Esophagus muscularis mucosa (tissue), 4 donors: ENCODE measurements around the gene MRPS2. TPM values are rescaled to one million over a fixed set of nuclear protein-coding genes. Genes with fewer than 3 reads are reported as not detected.

ENCODE experiments used
- DNase-seq: peaks from one replicate; pipeline ENCODE4 v3.0.0-alpha.2; 2017; ENCODE audit errors: extremely low spot score
- H3K27ac ChIP-seq, 4 donors: fragments of 200-600 bp; sonication (generic); replicated peaks in 1 of 4; 1 replicate in 3 of 4; 2 replicates in 1 of 4; pipeline ENCODE4 v1.5.1; 2016 to 2019; ENCODE audit warnings: mild to moderate bottlenecking in 1 of 4
- H3K27me3 ChIP-seq, 4 donors: fragments of 200-600 bp; sonication (generic); one replicate each; pipeline versions ENCODE4 v1.5.1 to v1.6.0; 2016 to 2019
- H3K36me3 ChIP-seq, 4 donors: fragments of 200-600 bp; sonication (generic); one replicate each; pipeline ENCODE4 v1.5.1; 2016 to 2019
- H3K4me1 ChIP-seq, 4 donors: fragments of 200-600 bp; sonication (generic); one replicate each; pipeline ENCODE4 v1.5.1; 2016 to 2019
- H3K4me3 ChIP-seq, 4 donors: fragments of 200-600 bp; sonication (generic); 1 replicate in 2 of 4; 2 replicates in 2 of 4; pipeline ENCODE4 v1.5.1; 2016 to 2019; ENCODE audit warnings: mild to moderate bottlenecking in 4 of 4, moderate library complexity in 1 of 4
- H3K9me3 ChIP-seq, 4 donors: fragments of 200-600 bp; sonication (generic); 1 replicate in 3 of 4; 2 replicates in 1 of 4; pipeline ENCODE4 v1.5.1; 2016 to 2019
- EP300 ChIP-seq: sonication (generic); formaldehyde crosslinking; IDR thresholded peaks from one replicate; pipeline ENCODE4 v1.6.1; 2017; ENCODE audit warnings: antibody characterized with exemption
- POLR2A ChIP-seq: fragments of 450-650 bp; IDR thresholded peaks from one replicate; pipeline ENCODE4 v1.6.1; 2017; ENCODE audit warnings: antibody characterized with exemption, moderate library complexity, mild to moderate bottlenecking, low read depth
- POLR2AphosphoS5 ChIP-seq, 2 donors: sonication (generic); formaldehyde crosslinking; IDR thresholded peaks; one replicate each; pipeline ENCODE4 v1.6.1; 2017; ENCODE audit warnings: antibody characterized with exemption in 2 of 2
- WGBS: methylation state at CpG from one replicate; pipeline ENCODE4 v1.1.5; 2018; 5-methylcytosine and 5-hydroxymethylcytosine counted together
- intact Hi-C: fragments of 100-400 bp; cut with DNase I; formaldehyde crosslinking; loops from one replicate; pipeline ENCODE4 v1.15.1; 2023
- total RNA-seq, 4 donors: library from RNA; depleted of rRNA; stranded (reverse); fragments of >200 nt; gene quantifications; one replicate each; pipeline versions ENCODE4 v1.1.0 to v1.2.1, GENCODE V29; 2016
- TF ChIP-seq, protein P1 (sequence below), 3 experiments: fragments of 200-600 bp in 2 of 3; fragments of 450-650 bp in 1 of 3; sonication (generic) in 2 of 3; IDR thresholded peaks; one replicate each; pipeline ENCODE4 v1.5.1; 2017 to 2019; ENCODE audit warnings: antibody characterized with exemption in 3 of 3, mild to moderate bottlenecking in 2 of 3, moderate library complexity in 1 of 3

MRPS2 gene
- total RNA-seq, 4 donors from 2014 or later = 19.5 to 47.3 (median 37.9) TPM

DNA sequence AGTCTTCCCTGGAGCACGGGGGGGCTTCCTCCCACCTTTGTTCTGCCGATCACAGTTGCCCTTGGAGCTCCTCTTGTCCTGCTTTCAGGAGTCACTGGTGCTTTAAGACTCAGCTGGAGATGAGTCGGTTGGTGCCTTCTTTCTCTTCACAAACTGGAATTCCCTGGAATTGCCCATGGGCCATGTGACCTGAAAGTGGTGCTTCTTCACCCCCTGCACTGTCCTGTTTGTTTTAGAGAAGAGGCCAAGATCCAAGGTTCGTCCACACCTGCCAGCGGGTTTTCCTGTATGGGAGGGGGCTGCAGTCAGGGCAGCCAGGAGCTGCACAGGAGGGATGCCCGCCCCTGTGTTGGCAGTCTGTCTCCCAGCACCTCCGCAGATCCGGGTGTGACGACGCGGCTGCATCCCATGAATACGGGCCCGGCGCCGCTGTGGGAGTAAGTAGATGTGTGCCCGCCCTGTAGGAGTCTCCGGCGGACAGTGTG is 9.5 kb upstream of the MRPS2 start:
- Histone ChIP-seq H3K27ac (no peak overlapping the region), H3K4me3 (no peak overlapping the region), H3K27me3 (no peaks in the 10 kb centered on the region), H3K9me3 (no peaks in the 10 kb centered on the region), H3K36me3 (peaks cover 6 to 56% (median 40%) of the 10 kb centered on the region in 4 donors), H3K4me1 (no peaks in the 10 kb centered on the region)
- WGBS = 77% methylated on average over 14 of the region's 18 CpGs
- TF ChIP-seq POLR2AphosphoS5 (IDR thresholded peaks at IDR 0.05) = no peak
- TF ChIP-seq POLR2A = no peak
- intact Hi-C loops = no loop called here
- DNase-seq = no peak

- 80% methylated on average over 4 of the region's 4 CpGs for WGBS
Observed at GRCh38 chr9:135491764-135492163, 8.7 kb upstream of the MRPS2 start.

GRCh38 chr9:135492886-135493669 is 7.4 kb upstream of the MRPS2 start:
- intact Hi-C loops = no loop called here

More at GRCh38 chr9:135491764-135492163, 8.7 kb upstream of the MRPS2 start:
- peaks cover 3 to 48% (median 32%) of the 10 kb centered on the region in 4 donors for H3K36me3 ChIP-seq
- TF ChIP-seq EP300 (no peak), POLR2AphosphoS5 (IDR thresholded peaks at IDR 0.05) (no peak), POLR2A (no peak)
- TF ChIP-seq, protein P1, sequence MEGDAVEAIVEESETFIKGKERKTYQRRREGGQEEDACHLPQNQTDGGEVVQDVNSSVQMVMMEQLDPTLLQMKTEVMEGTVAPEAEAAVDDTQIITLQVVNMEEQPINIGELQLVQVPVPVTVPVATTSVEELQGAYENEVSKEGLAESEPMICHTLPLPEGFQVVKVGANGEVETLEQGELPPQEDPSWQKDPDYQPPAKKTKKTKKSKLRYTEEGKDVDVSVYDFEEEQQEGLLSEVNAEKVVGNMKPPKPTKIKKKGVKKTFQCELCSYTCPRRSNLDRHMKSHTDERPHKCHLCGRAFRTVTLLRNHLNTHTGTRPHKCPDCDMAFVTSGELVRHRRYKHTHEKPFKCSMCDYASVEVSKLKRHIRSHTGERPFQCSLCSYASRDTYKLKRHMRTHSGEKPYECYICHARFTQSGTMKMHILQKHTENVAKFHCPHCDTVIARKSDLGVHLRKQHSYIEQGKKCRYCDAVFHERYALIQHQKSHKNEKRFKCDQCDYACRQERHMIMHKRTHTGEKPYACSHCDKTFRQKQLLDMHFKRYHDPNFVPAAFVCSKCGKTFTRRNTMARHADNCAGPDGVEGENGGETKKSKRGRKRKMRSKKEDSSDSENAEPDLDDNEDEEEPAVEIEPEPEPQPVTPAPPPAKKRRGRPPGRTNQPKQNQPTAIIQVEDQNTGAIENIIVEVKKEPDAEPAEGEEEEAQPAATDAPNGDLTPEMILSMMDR (IDR thresholded peaks at IDR 0.05) = no peak
- no peak overlapping the region for H3K27ac ChIP-seq
- no peaks in the 10 kb centered on the region for H3K4me1 ChIP-seq
- H3K4me3 ChIP-seq = no peak overlapping the region
- no peaks in the 10 kb centered on the region for H3K9me3 ChIP-seq
- intact Hi-C loops = no loop called here
- no peak for DNase-seq
- no peaks in the 10 kb centered on the region for H3K27me3 ChIP-seq

DNA sequence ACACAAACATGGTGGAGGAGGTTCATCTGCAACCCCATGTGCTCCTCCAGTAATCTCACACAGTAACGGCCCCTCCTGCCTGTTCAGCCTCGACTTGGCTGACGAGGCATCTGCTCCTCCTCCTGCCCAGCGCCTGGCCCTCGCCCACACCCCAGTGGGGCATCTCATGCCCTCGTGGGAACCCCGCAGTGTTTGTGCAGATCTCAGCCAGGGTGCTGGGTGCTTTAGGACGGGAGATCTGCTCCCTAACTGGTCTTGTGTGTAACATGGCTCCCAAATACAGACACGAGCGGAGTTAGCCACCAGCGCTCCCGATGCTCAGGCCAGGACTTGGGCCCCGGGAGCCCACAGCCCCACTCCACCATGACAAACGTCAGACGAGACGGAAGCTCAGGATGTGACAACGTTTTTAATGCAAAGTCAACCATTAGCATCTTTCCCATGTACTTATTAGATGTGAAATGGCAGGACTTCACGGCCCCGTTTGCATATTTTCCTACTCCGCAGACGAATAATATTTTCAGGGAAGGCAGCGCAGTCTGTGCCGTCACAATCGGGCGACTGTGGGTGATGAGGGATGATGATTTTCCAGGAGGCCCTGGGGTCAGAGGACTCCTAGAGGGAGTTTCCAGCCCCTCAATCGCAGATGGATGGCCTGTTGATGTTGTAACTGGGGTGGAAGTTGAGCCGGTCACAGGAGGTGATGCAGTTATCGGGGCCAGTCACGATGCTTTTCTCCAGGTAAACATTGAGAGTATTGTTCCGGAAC is 5.5 kb upstream of the MRPS2 start:
- WGBS = 89% methylated on average over 27 of the region's 30 CpGs
- Histone ChIP-seq H3K9me3 (no peaks in the 10 kb centered on the region), H3K4me3 (no peak overlapping the region), H3K4me1 (peaks cover 7 to 10% (median 8%) of the 10 kb centered on the region in 4 donors), H3K27me3 (no peaks in the 10 kb centered on the region), H3K36me3 (peaks cover 0 to 16% (median 3%) of the 10 kb centered on the region in 4 donors), H3K27ac (no peak overlapping the region)
- intact Hi-C loops = no loop called here
- no peak for TF ChIP-seq POLR2A
- TF ChIP-seq POLR2AphosphoS5 (IDR thresholded peaks at IDR 0.05) = no peak
- no peak for DNase-seq

More at GRCh38 chr9:135492886-135493669, 7.4 kb upstream of the MRPS2 start:
- 92% methylated on average over 24 of the region's 27 CpGs for WGBS
- H3K4me3 ChIP-seq = no peak overlapping the region
- H3K36me3 ChIP-seq = peaks cover 3 to 35% (median 19%) of the 10 kb centered on the region in 4 donors
- no peak for DNase-seq
- no peaks in the 10 kb centered on the region for H3K27me3 ChIP-seq
- no peak overlapping the region for H3K27ac ChIP-seq
- H3K9me3 ChIP-seq = no peaks in the 10 kb centered on the region
- TF ChIP-seq, protein P1 (IDR thresholded peaks at IDR 0.05) = no peak
- TF ChIP-seq POLR2A (no peak), EP300 (no peak), POLR2AphosphoS5 (IDR thresholded peaks at IDR 0.05) (no peak)
- H3K4me1 ChIP-seq = no peaks in the 10 kb centered on the region

- Histone ChIP-seq H3K27ac (no peak overlapping the region), H3K4me3 (no peak overlapping the region), H3K36me3 (peaks cover 1 to 21% (median 19%) of the 10 kb centered on the region in 4 donors), H3K9me3 (no peaks in the 10 kb centered on the region), H3K4me1 (peaks cover 22 to 38% (median 31%) of the 10 kb centered on the region in 4 donors), H3K27me3 (no peaks in the 10 kb centered on the region)
- TF ChIP-seq POLR2A (no peak), POLR2AphosphoS5 (IDR thresholded peaks at IDR 0.05) (no peak)
- intact Hi-C loops = no loop called here
- WGBS = 88% methylated on average over 11 of the region's 15 CpGs
- no peak for DNase-seq
Observed at GRCh38 chr9:135498381-135499126, 1.9 kb upstream of the MRPS2 start.
